ENCODE results near the gene DNAI4.
"Not testable (repeated sequence)": the region's sequence is repeated elsewhere in the genome, so short reads cannot be mapped to it uniquely, and the experiment has no call there.

DNAI4 gene, protein sequence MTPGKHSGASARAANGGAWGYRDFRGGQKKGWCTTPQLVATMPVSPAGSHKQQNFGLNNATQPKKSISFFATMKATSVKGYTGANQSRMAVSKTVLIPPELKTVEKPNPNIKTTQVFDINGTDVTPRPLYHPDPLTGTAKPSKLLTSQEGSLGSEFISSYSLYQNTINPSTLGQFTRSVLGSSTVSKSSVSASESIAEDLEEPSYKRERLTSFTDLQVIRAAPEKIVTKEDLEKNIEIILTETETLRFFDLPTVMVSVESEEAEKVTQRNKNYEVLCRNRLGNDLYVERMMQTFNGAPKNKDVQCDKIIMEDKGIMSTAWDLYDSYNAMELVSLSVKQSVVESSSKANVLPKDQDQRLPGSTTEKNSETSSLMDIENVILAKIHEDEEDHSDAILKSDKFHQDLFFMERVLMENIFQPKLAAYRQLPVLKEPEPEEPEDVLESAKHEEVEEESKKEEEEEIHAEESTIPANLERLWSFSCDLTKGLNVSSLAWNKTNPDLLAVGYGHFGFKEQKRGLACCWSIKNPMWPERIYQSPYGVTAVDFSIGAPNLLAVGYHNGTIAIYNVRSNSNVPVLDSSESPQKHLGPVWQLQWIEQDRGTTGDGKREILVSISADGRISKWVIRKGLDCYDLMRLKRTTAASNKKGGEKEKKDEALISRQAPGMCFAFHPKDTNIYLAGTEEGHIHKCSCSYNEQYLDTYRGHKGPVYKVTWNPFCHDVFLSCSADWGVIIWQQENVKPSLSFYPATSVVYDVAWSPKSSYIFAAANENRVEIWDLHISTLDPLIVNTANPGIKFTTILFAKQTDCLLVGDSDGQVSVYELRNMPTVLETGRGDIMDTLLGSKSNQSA

DNA sequence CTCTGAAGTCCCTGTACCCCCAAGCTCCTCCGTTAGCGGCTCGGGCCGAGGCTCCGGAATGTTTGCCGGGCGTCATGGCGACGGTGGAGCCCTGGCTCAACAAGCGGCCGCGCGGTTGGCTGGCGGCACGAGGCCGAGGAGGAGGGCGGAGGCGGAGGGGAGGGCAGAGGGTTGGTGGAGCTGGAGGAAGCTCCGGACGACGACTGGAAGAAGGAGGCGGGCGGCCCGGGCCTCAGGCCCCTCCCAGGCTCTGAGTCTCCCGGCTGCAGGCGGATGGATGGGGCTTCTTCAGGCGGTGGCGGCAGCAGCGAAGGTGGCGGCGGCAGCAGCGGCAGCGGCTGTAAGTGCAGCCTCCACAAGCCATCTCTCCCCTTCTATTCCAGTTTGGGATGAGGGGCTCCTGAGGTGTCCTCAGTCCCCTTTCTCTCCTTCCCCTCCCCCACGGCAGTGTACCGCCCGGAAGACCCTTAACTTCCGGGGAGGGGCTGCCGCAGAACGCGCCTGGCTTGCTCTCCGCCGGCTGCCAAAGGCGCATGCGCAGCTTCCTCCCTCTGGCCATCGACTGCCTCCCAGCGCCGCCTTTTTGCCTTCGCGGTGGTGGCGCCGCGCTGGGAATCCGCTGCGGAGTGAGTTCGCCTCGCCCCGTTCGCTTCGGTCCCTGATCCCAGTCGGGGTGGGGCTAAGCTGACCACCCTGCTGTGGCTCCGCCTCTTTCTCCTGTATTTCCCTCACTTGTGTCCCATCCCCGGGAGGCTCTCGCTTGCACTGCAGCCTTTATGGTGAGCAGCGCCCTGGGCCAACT, at the start of gene DNAI4, which contains the start of gene MIER1:
Gene DNAI4, minus strand, starts transcription at position 101 of the 802 bp plus-strand sequence. Its CDS starts 25 bp downstream, at position 76.
Gene MIER1, plus strand, starts transcription at position 235 of the 802 bp plus-strand sequence. Its CDS starts 39 bp downstream, at position 274.
- DNase-seq (ENCODE audit: low read depth in 1 of 2, low spot score in 1 of 2), result peak; percentile 88 to 95

DNA sequence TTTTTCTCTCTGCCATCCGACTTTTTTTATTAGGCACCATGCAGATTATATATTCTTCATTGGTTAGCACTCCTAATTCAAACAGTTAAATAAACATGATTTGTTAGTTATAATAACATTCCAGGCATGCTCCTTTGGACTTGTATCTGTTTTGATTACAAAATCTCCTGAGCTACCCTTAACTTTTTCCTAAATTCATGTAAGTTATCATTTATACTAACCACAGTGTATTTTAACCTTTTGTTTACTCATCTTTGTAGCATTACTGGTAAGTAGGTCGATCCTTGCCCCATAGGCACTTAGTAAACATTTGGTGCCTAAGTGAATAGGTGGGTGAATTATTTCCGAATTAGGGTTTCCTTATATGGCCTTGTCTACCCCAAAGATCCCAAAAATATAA, 43.9 kb upstream of the DNAI4 start:
- no peak for DNase-seq (ENCODE audit: low read depth in 1 of 2, low spot score in 1 of 2)

DNA sequence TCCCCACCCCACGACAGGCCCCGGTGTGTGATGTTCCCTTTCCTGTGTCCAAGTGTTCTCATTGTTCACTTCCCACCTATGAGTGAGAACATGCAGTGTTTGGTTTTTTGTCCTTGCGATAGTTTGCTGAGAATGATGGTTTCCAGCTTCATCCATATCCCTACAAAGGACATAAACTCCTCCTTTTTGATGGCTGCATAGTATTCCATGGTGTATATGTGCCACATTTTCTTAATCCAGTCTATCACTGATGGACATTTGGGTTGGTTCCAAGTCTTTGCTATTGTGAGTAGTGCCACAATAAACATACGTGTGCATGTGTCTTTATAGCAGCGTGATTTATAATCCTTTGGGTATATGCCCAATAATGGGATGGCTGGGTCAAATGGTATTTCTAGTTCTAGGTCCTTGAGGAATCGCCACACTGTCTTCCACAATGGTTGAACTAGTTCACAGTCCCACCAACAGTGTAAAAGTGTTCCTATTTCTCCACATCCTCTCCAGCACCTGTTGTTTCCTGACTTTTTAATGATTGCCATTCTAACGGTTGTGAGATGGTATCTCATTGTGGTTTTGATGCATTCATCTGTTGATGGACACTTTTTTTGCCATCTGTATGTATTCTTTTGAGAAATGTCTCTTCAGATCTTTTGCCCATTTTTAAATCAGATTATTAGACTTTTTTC, 41.7 kb upstream of the DNAI4 start:
- not testable (repeated sequence) for DNase-seq (ENCODE audit: low read depth in 1 of 2, low spot score in 1 of 2)

DNA sequence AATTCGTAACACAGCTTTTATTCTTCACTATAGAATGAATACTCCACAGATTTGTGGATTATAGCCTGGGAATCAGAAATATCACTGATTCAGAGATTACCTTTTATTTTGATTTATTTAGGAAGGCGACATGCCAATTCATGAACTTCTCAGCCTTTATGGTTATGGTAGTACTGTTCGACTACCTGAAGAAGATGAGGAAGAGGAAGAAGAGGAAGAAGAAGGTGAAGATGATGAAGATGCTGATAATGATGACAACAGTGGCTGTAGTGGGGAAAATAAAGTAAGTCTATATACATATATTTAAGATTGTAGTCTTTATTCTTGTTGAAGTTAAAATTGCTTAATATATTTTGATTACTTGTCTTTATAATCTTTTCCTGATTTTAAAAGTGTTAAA, 33.3 kb upstream of the DNAI4 start:
- no peak for DNase-seq (ENCODE audit: low read depth in 1 of 2, low spot score in 1 of 2)

DNA sequence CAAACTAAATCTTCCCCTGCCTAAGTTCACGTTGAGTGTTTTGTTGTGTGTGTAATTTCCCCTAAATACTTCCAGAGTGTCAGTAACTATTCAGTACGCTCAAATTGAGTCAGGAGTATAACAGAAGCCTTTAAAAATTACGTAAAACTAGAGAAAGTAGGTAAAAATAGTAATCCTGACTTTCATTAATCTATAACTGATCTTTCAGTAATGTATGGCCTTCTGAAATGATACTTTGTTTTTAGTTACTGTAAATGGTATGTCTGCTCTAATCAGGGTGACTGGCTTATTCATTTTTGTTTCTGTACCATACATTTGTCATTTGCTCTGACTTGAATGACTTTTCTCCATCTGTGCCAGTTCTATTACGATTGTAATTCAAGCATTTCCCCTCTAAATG, 29.6 kb upstream of the DNAI4 start:
- no peak for DNase-seq (ENCODE audit: low read depth in 1 of 2, low spot score in 1 of 2)

DNA sequence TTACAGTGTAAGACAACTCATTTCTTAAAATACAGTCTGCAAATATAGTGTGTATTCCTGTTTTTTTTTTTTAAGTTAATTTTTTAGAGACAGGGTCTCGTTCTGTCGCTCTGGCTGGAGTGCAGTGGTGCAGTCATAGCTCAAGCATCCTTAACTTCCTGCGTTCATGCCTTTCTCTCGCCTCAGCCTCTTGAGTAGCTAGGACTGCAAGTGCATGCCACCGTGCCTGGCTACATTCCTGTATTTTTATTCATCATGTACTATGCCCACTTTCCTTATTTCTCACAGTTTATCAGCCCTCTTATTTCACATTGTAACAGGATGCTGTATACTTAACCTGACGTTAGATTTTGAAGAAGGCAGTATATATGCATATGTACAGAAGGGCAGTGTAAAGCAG, 26.9 kb upstream of the DNAI4 start:
- no peak for DNase-seq (ENCODE audit: low read depth in 1 of 2, low spot score in 1 of 2)

DNA sequence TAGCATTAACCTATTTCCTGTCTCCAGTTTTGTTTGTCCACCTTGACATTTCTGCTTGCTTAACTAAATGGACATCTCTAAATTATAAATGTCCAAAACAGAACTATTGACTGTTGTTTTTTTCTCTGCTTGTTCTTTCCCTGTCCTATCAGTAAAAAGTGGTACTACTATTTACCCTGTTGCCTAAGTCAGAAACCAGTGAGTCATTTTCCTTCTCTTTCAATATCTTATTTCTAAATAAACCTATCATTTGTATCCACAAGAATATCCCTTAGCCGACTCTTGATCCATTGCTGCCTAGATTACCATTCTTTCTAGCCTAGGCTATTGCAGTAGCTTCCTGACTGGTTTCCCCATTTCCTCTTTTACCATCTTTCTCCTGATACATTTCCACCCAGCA, 22.6 kb upstream of the DNAI4 start:
- no peak for DNase-seq (ENCODE audit: low read depth in 1 of 2, low spot score in 1 of 2)

DNA sequence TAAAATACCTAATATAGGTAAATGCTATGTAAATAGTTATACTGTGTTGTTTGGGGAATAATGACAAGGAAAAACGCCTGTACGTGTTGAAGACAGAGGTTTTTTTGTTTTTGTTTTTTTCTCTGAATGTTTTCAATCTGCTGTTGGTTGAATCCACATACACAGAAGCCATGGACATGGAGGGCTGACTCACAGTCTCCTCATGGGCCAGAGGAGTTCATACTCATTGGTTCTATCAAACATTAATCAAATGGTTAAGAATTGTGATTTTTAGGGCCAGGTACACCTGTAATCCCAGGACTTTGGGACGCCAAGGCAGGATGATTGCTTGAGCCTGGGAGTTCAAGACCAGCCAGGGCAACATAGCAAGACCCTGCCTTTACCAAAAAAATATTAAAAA, 20.7 kb upstream of the DNAI4 start:
- DNase-seq (ENCODE audit: low read depth in 1 of 2, low spot score in 1 of 2), result no peak

DNA sequence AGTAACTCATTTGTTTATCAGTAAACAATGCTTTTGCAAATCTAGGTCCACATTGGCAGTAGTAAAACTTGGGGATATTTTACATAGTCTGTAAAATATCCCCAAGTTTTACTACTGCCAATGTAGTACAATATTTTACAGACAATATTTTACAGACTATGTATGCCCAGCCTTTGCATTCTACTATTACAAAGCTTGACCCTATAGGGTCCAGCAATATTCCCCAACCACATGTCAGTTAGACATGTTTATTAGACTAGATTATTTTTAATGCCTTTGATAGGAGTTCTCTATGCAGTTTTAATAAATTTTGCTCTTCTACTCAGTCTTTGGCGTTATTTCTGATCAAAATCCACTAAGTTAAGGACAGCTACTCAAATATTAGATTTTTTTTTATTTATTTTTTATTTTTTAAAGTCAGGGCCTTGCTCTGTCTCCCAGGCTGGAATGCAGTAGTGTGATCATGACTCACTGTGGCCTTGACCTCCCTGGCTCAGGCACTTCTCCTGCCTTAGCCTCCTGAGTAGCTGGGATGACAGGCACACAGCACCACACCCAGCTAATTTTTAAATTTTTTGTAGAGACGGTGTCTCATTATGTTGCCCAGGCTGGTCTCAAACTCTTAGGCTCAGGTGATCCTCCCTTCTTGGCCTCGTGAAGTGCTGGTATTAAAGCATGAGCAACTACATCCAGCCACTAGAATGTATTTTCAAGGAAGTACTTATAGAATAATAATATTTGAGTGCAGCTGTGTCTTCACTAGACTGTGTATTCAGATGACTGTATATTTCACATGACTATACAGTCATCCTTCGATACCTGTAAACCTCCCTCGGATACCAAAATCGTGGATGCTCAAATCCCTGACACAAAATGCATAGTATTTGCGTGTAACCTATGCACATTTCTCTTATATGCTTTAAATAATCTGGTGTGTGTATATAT, 19.9 kb upstream of the DNAI4 start:
- no peak for DNase-seq (ENCODE audit: low read depth in 1 of 2, low spot score in 1 of 2)

DNA sequence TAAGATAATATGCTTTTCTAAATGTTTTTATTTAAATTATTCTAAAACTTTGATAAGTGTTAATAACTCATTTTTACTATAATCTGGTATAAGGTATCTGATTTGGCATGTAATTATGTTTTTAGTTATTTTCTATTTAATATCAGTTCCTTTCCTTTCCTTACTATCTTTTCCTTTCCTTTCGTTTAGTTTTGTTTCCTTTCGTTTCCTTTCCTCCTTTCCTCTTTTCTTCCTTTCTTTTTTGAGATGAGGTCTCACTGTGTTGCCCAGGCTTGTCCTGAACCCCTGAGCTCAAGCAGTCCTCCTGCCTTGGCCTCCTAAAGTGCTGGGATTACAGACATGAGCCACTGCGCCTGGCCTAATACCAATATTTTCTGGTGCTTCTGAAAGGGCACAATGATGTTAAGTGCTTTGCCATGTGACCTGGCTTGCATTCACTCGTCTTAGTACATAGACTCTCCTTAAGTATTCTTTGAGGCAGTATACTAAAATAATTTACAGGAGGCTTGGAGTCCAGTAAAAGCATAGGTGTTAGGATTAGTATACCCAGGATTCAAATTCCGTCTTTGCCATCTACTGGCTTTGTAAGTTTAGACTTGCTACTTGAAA, 18.8 kb upstream of the DNAI4 start:
- no peak for DNase-seq (ENCODE audit: low read depth in 1 of 2, low spot score in 1 of 2)

DNA sequence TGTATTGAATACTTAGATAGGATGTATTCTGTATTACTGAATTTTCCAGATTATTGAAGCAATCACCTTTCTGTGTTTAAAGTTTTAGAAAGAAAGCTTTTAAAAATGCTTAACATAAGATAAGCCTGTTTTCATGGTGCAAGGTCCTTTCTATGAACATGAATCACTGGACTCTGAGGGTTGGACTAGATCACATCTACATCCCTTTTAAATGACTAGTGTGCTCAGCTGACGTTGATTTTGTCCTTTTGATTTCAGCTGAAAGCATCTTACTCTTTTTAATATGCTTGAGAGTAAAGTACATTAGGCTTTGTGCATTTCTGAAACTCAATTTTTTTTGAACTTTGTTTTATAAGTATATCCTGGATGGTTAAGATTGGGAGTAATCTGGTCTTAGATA, 16.3 kb upstream of the DNAI4 start:
- DNase-seq (ENCODE audit: low read depth in 1 of 2, low spot score in 1 of 2), result no peak

DNA sequence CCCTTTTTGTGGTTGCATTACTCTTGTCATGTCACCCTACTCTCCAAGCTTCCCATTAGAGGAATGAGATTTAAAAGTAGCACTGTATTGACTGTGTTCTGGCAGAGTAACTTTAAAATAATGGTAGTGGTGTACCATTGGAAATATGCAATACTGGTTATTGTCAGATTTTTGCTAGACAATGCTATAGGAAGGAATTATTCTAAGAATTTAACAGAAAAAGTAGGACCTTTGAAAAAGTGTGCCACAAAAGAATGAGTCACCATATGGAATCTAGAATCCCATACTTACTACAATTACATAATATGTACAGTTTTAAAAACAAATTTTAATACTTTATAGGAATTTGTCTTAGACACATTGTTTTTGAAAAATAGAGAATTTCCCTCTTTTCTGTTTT, 14.0 kb upstream of the DNAI4 start:
- DNase-seq (ENCODE audit: low read depth in 1 of 2, low spot score in 1 of 2), result no peak

DNA sequence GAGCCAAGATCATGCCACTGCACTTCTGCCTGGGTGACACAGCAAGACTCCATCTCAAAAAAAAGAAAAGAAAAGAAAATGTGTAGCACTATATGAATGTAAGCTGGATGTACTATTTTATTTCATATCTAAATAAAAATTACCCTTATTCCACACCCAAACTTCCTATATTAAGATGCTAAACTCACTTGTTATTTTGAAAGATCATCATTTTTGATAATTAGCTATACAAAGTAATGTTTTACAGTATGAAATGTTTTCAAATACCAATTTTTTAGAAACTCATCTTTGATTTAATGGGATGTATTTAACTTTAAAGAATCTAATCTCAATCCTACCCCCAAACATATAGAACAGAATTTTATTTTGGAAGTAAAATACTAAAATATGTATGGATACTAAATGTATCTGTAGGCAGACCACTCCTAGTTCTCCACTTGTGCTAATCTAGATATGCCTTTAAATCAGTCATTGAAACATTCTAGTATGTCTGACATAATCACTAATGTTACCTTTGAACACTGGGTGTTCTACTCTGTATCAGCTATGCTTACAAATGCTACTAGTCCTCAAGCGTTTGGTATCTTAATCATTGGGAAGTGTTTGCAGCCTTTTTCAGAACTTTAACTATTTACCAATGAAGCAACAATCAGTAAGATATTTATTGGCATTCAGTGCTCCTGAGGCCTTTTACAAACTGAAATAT, 13.0 kb upstream of the DNAI4 start:
- DNase-seq (ENCODE audit: low read depth in 1 of 2, low spot score in 1 of 2), result no peak

DNA sequence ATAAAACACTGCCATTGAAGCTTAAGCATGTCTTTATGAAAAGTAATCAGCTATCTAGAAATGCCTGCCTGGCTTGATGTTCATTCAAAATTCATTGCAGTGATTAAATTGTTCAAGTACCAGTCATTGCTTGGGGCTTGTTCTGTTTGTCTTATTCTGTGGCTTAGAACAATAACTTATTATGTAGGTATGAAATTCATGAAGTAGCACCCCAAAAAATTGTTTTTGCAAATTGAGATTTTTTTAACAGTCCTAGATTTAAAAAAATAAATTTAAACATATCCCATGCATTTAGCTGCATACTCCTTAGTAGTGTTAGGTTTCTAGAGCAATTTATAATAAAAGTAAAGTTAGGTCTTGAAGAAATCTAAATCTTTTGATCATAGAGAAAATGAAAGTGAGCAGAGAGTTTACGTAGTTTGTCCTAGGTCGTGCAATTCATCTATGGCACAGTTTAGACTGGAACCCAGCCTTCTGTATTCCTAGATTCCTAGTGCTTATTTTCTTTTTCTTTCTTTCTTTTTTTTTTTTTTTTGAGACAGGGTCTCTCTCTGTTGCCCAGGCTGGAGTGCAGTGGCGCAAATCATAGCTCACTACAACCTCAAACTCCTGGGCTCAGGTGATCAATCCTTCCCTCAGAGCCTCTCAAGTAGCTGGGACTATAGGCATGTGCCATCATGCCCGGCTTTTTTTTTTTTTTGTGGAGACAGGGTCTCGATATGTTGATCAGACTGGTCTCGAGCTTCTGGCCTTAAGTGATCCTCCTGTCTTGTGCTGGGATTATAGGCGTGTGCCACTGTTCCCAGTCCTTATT, 9.4 kb upstream of the DNAI4 start:
- no peak for DNase-seq (ENCODE audit: low read depth in 1 of 2, low spot score in 1 of 2)

DNA sequence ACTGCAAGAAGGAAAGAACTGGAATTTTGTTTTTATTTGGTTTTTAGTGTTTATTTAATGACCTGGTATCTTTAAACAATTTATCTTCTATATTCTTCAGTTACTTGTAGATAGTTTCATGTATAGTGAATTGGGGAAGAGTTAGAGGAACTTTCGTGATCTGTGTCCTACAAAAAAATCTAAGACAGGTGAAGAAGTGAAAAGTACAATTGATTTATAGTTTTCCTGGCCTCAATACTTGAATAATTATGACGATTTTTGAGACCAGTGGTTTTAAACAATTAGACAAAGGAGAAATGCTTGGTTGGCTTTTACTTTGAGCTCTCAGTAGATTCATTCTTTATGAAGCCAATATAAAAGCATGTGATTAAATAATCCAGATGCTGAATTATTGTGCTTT, 7.6 kb upstream of the DNAI4 start:
- DNase-seq (ENCODE audit: low read depth in 1 of 2, low spot score in 1 of 2), result no peak

DNA sequence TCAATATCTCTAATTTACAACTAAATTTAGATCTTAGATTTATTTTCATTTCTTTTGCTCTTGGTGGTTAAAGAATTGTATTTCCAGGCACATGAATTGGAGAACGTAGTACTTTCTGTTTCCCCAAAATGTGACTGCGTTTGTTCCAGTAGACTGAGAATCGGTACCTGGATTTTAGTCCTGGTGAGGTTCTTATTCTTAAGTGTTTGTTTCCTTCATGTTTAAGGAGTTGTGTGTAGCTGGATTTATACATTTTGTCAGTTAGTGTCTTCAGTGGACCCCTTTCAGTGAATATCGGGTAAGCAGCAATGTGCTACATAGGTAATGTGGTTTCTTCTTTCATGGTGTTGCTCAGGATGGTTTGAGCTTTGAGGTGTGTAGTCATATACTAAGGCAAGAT, 6.9 kb upstream of the DNAI4 start:
- no peak for DNase-seq (ENCODE audit: low read depth in 1 of 2, low spot score in 1 of 2)

DNA sequence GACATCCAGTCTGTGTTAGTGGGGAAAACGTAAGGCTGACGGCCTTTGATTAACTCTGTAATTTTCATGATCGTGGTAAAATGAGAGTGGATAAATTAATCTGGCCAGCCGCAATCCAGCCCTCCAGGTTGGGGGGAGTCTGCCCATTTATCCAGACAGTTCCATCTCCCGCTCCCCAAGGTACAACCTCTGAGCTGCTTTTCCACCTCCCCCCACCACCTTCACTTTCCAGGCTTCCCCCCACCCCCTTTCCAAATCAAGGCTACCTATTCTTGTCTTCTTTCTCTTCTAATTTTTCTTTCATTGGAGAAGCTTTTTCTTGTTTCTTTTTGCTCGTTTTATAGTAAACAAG, 6.1 kb upstream of the DNAI4 start:
- DNase-seq (ENCODE audit: low read depth in 1 of 2, low spot score in 1 of 2), result no peak

Measured in activated CD4-positive, alpha-beta T cell treated with anti-CD3 and anti-CD28 coated beads, Interleukin-2, amount 50 U/mL, for 24 hours (primary cell).